Neuronal stem cell (in vitro differentiated cells): ENCODE results near the gene CNTNAP2.

Source experiments
- DNase-seq: peaks from one replicate; pipeline ENCODE4 v3.0.0-alpha.2; 2013; ENCODE audit warnings: low spot score
- H2AFZ ChIP-seq: one replicate; pipeline ENCODE4 v1.6.1; 2013; ENCODE audit warnings: mild to moderate bottlenecking, low read length, inconsistent platforms
- H2AK5ac ChIP-seq: 2 replicates; pipeline ENCODE4 v1.6.1; 2013; ENCODE audit warnings: low read depth, mild to moderate bottlenecking, inconsistent platforms, low read length, moderate library complexity, mixed read lengths
- H2BK120ac ChIP-seq: 2 replicates; pipeline ENCODE4 v1.6.1; 2013; ENCODE audit warnings: low read depth, mild to moderate bottlenecking, inconsistent platforms, low read length, moderate library complexity, mixed read lengths
- H2BK12ac ChIP-seq: one replicate; pipeline ENCODE4 v1.6.1; 2013; ENCODE audit warnings: low read length, inconsistent platforms
- H2BK15ac ChIP-seq: 2 replicates; pipeline ENCODE4 v1.6.1; 2013; ENCODE audit warnings: mild to moderate bottlenecking, low read length, inconsistent platforms, mixed read lengths
- H2BK5ac ChIP-seq: one replicate; pipeline ENCODE4 v1.6.1; 2013; ENCODE audit warnings: inconsistent platforms, mild to moderate bottlenecking, low read length, moderate library complexity
- H3K14ac ChIP-seq: one replicate; pipeline ENCODE4 v1.6.1; 2013; ENCODE audit warnings: low read length, inconsistent platforms
- H3K18ac ChIP-seq: 2 replicates; pipeline ENCODE4 v1.6.1; 2013; ENCODE audit warnings: low read length, inconsistent platforms
- H3K23ac ChIP-seq: 2 replicates; pipeline ENCODE4 v1.6.1; 2013; ENCODE audit warnings: low read depth, mild to moderate bottlenecking, mixed read lengths, low read length, inconsistent platforms; ENCODE audit not compliant: poor library complexity
- H3K27ac ChIP-seq: replicated peaks from 3 replicates; pipeline ENCODE4 v1.5.1; 2013; ENCODE audit warnings: low read length, inconsistent platforms
- H3K27me3 ChIP-seq, 3 experiments: 2 replicates each; pipeline ENCODE4 v1.6.1; 2013; ENCODE audit warnings: low read length in 3 of 3, mild to moderate bottlenecking in 2 of 3, inconsistent platforms in 1 of 3, low read depth in 1 of 3, mixed read lengths in 1 of 3, moderate library complexity in 1 of 3; ENCODE audit not compliant: control insufficient read depth in 3 of 3, insufficient read depth in 3 of 3
- H3K36me3 ChIP-seq, 2 donors: replicated peaks in 1 of 2; 2 replicates each; pipeline ENCODE4 v1.6.1; 2013; ENCODE audit warnings: low read length in 2 of 2; ENCODE audit not compliant: control insufficient read depth in 2 of 2, insufficient read depth in 2 of 2
- H3K4ac ChIP-seq: 2 replicates; pipeline ENCODE4 v1.6.1; 2013; ENCODE audit warnings: inconsistent platforms, mild to moderate bottlenecking, low read length, moderate library complexity
- H3K4me1 ChIP-seq, 2 donors: 1 replicate in 1 of 2; 2 replicates in 1 of 2; pipeline ENCODE4 v1.6.1; 2013; ENCODE audit warnings: low read length in 2 of 2, low read depth in 1 of 2; ENCODE audit not compliant: control insufficient read depth in 2 of 2, insufficient read depth in 1 of 2
- H3K4me2 ChIP-seq: one replicate; pipeline ENCODE4 v1.6.1; 2013; ENCODE audit warnings: mild to moderate bottlenecking, low read length, inconsistent platforms; ENCODE audit not compliant: insufficient read depth, poor library complexity, severe bottlenecking
- H3K4me3 ChIP-seq, 2 donors: 2 replicates each; pipeline ENCODE4 v1.5.1; 2013; ENCODE audit warnings: low read length in 2 of 2, mild to moderate bottlenecking in 2 of 2, inconsistent platforms in 1 of 2, moderate library complexity in 1 of 2
- H3K79me1 ChIP-seq: one replicate; pipeline ENCODE4 v1.6.1; 2013; ENCODE audit warnings: low read depth, mild to moderate bottlenecking, inconsistent platforms, low read length, moderate library complexity
- H3K9ac ChIP-seq: one replicate; pipeline ENCODE4 v1.6.1; 2013; ENCODE audit warnings: mild to moderate bottlenecking, low read depth, low read length, inconsistent platforms; ENCODE audit not compliant: poor library complexity
- H3K9me3 ChIP-seq, 2 donors: replicated peaks in 1 of 2; 2 replicates each; pipeline versions ENCODE3 to v1.6.1; 2013; ENCODE audit warnings: low read length in 2 of 2, mild to moderate bottlenecking in 2 of 2, inconsistent platforms in 1 of 2, low read depth in 1 of 2, mixed read lengths in 1 of 2, moderate library complexity in 1 of 2; ENCODE audit not compliant: control insufficient read depth in 2 of 2, insufficient read depth in 1 of 2
- H4K8ac ChIP-seq: one replicate; pipeline ENCODE4 v1.6.1; 2013; ENCODE audit warnings: low read depth, mild to moderate bottlenecking, inconsistent platforms, low read length, moderate library complexity
- H4K91ac ChIP-seq: one replicate; pipeline ENCODE4 v1.6.1; 2013; ENCODE audit warnings: low read length, low read depth, mild to moderate bottlenecking, inconsistent platforms; ENCODE audit not compliant: poor library complexity
- WGBS, 2 donors: extraction: QIAGEN DNeasy Blood & Tissue Kit; methylation state at CpG; one replicate each; pipeline ENCODE4 v1.1.7; 2013; ENCODE audit warnings: missing lambda C conversion rate in 2 of 2, mixed read lengths in 1 of 2; ENCODE audit not compliant: insufficient read length in 2 of 2, insufficient replicate concordance in 1 of 2; ENCODE audit errors: extremely low coverage in 2 of 2; 5-methylcytosine and 5-hydroxymethylcytosine counted together

The CNTNAP2 gene

GRCh38 chr7:147861058-147861716 lies 1744.6 kb downstream of the CNTNAP2 start:
- Histone ChIP-seq H3K27me3 (no peaks in the 10 kb centered on the region), H2AFZ (no peak overlapping the region), H3K4ac (no peak overlapping the region), H3K4me3 (no peak overlapping the region), H2AK5ac (no peak overlapping the region), H4K8ac (no peak overlapping the region), H3K9ac (no peak overlapping the region), H2BK5ac (no peak overlapping the region), H3K23ac (no peak overlapping the region), H2BK120ac (no peak overlapping the region), H2BK15ac (no peak overlapping the region), H3K4me2 (no peak overlapping the region), H3K79me1 (no peaks in the 10 kb centered on the region), H2BK12ac (no peak overlapping the region), H3K14ac (no peak overlapping the region), H3K9me3 (no peaks in the 10 kb centered on the region), H3K27ac (no peak overlapping the region), H3K36me3 (no peaks in the 10 kb centered on the region), H4K91ac (no peak overlapping the region), H3K18ac (no peak overlapping the region), H3K4me1 (no peaks in the 10 kb centered on the region)
- no CpG with 5 or more reads among the region's 1 CpG for WGBS, 2 donors
- no peak for DNase-seq

- Histone ChIP-seq H3K14ac (no peak overlapping the region), H2AFZ (no peak overlapping the region), H3K36me3 (no peaks in the 10 kb centered on the region), H2AK5ac (no peak overlapping the region), H2BK12ac (no peak overlapping the region), H3K9me3 (no peaks in the 10 kb centered on the region), H4K8ac (no peak overlapping the region), H4K91ac (no peak overlapping the region), H3K4ac (no peak overlapping the region), H2BK120ac (no peak overlapping the region), H3K4me3 (no peak overlapping the region), H2BK15ac (no peak overlapping the region), H3K4me2 (no peak overlapping the region), H3K4me1 (no peaks in the 10 kb centered on the region), H3K79me1 (no peaks in the 10 kb centered on the region), H3K9ac (no peak overlapping the region), H3K27ac (no peak overlapping the region), H3K27me3 (no peaks in the 10 kb centered on the region), H3K23ac (no peak overlapping the region), H2BK5ac (no peak overlapping the region), H3K18ac (no peak overlapping the region)
- no peak for DNase-seq
- WGBS, 2 donors, result no CpG with 5 or more reads among the region's 6 CpGs
Measured at GRCh38 chr7:147861945-147862344, 1745.3 kb downstream of the CNTNAP2 start.

DNA sequence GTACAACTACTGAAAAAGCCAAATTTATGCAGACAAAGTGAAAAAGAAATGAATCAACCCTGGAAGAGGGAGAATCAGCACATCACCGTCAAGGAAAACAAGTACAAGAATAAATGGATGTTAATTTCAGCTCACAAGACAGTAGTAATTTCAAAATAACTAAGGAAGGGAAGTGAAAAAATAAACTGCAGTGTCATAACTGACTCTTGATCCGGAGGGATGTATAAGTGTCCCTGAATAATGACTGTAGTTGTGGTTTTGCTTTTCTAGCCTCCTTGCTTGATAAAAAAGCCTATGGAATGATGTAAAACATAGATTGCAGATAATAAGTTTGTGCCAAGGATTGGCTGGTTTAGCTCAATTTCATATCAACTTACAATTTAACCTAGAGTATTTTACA lies 1752.9 kb downstream of the CNTNAP2 start:
- Histone ChIP-seq H3K4ac (no peak overlapping the region), H3K9me3 (peaks cover 0 to 1% of the 10 kb centered on the region in 2 donors), H3K9ac (no peak overlapping the region), H3K27me3 (no peaks in the 10 kb centered on the region), H3K4me2 (no peak overlapping the region), H2BK12ac (no peak overlapping the region), H4K8ac (no peak overlapping the region), H3K14ac (no peak overlapping the region), H3K4me3 (no peak overlapping the region), H3K4me1 (no peaks in the 10 kb centered on the region), H4K91ac (no peak overlapping the region), H2BK5ac (no peak overlapping the region), H2AFZ (no peak overlapping the region), H3K79me1 (no peaks in the 10 kb centered on the region), H3K27ac (no peak overlapping the region), H3K23ac (no peak overlapping the region), H3K18ac (no peak overlapping the region), H2BK15ac (no peak overlapping the region), H2AK5ac (no peak overlapping the region), H3K36me3 (no peaks in the 10 kb centered on the region), H2BK120ac (no peak overlapping the region)
- DNase-seq, result no peak
- no CpG with 5 or more reads among the region's 2 CpGs for WGBS, 2 donors

DNA sequence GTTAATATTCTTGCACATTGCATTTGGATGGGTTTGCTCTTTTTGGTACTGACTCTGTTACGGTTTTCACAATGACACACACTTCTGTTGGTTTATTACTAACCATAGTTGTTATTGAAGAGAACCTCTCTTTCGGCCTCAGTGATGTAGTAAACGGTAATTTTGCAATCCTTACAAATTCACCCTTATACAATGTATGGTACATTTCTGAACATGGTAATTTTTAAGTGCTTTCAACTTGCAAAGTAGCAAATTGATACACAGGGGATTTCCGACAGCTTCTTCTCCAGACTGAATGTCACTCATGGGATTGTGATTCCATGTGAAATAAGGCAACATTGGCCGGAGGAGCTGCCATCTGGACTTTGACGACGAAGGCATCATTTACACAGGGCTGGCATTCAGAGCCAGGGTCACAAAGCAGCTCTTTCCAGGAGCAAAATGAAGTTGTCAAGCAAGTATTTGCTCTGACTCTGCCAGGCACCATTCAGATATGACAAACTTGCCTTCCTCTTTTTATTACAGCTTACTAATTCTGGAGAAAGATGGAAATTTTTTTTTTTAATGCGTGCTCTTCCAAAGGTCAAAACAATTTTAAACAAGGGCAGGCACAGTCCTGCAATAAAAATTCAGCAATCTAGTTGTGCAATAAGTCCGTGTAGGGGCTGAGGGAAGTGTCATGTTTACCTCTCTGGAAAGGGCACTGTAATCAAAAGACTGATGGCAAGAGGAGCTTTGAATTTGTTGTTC lies 1762.5 kb downstream of the CNTNAP2 start:
- Histone ChIP-seq H3K23ac (no peak overlapping the region), H4K8ac (no peak overlapping the region), H3K79me1 (no peaks in the 10 kb centered on the region), H4K91ac (no peak overlapping the region), H3K9me3 (no peaks in the 10 kb centered on the region), H3K27me3 (no peaks in the 10 kb centered on the region), H3K9ac (no peak overlapping the region), H3K14ac (no peak overlapping the region), H3K27ac (no peak overlapping the region), H2BK12ac (no peak overlapping the region), H2BK120ac (no peak overlapping the region), H3K36me3 (no peaks in the 10 kb centered on the region), H3K18ac (no peak overlapping the region), H2BK5ac (no peak overlapping the region), H2BK15ac (no peak overlapping the region), H2AK5ac (no peak overlapping the region), H3K4me1 (no peaks in the 10 kb centered on the region), H3K4ac (no peak overlapping the region), H2AFZ (no peak overlapping the region), H3K4me3 (no peak overlapping the region), H3K4me2 (no peak overlapping the region)
- DNase-seq, result no peak
- WGBS, 2 donors, result no CpG with 5 or more reads among the region's 9 CpGs
